ENCODE data around the gene ZNF292. TPM values are rescaled to one million over a fixed set of nuclear protein-coding genes. Genes with fewer than 3 reads are reported as not detected.

Gene ZNF292
- total RNA-seq, 1 experiment from 2014 or later = 44.6 TPM

- H3K4me1 Mint-ChIP-seq (ENCODE audit: low read depth, unreplicated experiment) = peaks cover 9% of the 10 kb centered on the region
- H3K9me3 Mint-ChIP-seq (ENCODE audit: low read depth, unreplicated experiment) = no peaks in the 10 kb centered on the region
- CTCF ChIA-PET = no interaction called here
- no TSS peak for BruUV-seq (replicated peaks)
- TF ChIP-seq, protein P1, sequence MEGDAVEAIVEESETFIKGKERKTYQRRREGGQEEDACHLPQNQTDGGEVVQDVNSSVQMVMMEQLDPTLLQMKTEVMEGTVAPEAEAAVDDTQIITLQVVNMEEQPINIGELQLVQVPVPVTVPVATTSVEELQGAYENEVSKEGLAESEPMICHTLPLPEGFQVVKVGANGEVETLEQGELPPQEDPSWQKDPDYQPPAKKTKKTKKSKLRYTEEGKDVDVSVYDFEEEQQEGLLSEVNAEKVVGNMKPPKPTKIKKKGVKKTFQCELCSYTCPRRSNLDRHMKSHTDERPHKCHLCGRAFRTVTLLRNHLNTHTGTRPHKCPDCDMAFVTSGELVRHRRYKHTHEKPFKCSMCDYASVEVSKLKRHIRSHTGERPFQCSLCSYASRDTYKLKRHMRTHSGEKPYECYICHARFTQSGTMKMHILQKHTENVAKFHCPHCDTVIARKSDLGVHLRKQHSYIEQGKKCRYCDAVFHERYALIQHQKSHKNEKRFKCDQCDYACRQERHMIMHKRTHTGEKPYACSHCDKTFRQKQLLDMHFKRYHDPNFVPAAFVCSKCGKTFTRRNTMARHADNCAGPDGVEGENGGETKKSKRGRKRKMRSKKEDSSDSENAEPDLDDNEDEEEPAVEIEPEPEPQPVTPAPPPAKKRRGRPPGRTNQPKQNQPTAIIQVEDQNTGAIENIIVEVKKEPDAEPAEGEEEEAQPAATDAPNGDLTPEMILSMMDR (IDR thresholded peaks at IDR 0.05; ENCODE audit: unreplicated experiment) = no peak
- no peak for DNase-seq
- no peak overlapping the region for H3K27ac Mint-ChIP-seq (ENCODE audit: unreplicated experiment)
- H3K4me3 Mint-ChIP-seq (ENCODE audit: low read depth, unreplicated experiment) = no peak overlapping the region
- H3K27me3 Mint-ChIP-seq (ENCODE audit: unreplicated experiment) = no peaks in the 10 kb centered on the region
- peaks cover 4% of the 10 kb centered on the region for H3K36me3 Mint-ChIP-seq (ENCODE audit: insufficient read depth, unreplicated experiment)
- intact Hi-C loops (cut with micrococcal nuclease; ENCODE audit: unreplicated experiment) = no loop called here
These were observed 26.5 kb downstream of the ZNF292 start for GRCh38 chr6:87181903-87182302.

GRCh38 chr6:87182321-87182720 lies 27.0 kb downstream of the ZNF292 start:
- Mint-ChIP-seq H3K9me3 (ENCODE audit: low read depth, unreplicated experiment) (no peaks in the 10 kb centered on the region), H3K4me3 (ENCODE audit: low read depth, unreplicated experiment) (no peak overlapping the region), H3K27me3 (ENCODE audit: unreplicated experiment) (no peaks in the 10 kb centered on the region), H3K36me3 (ENCODE audit: insufficient read depth, unreplicated experiment) (peaks cover under 1% of the 10 kb centered on the region), H3K27ac (ENCODE audit: unreplicated experiment) (no peak overlapping the region), H3K4me1 (ENCODE audit: low read depth, unreplicated experiment) (peaks cover 8% of the 10 kb centered on the region)
- no TSS peak for BruUV-seq (replicated peaks)
- TF ChIP-seq, protein P1 (IDR thresholded peaks at IDR 0.05; ENCODE audit: unreplicated experiment) = no peak
- CTCF ChIA-PET = no interaction called here
- DNase-seq = no peak
- intact Hi-C loops (cut with micrococcal nuclease; ENCODE audit: unreplicated experiment) = no loop called here

DNA sequence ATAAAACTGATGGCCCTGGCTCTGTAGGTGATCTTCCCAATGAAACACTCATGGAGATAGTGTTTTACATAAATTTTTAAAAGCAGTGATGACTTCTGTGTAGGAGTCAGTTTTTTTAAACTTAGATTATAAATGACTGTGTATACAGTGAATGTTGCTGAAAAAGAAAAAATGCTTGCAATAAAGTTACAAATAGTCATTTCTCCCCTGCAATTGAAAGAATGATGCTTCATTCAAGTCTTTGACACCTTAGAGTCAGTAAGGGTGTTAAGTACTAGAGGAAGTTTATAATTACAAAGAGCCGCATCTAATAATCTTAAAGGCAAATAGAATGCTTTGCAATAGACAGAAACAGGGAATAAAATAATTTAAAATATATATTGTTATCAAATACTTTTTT lies 27.6 kb downstream of the ZNF292 start:
- no peaks in the 10 kb centered on the region for H3K36me3 Mint-ChIP-seq (ENCODE audit: insufficient read depth, unreplicated experiment)

DNA sequence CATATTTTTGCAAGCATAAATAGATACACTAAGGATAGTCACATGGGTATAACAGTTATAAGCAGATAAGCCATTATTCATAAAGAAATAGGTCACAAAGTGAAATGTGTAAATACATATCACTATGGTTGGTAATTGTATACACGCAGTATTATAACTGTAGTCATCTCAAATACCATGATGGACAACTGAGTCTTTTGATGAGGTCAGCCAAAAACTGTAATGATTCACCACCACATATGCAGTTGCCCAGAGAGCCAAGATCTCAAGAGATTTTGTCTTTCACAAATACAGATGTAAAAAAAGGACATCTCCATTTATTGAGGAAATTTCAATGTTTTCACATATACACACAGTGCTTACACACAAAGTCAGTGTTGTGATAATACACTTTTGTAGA lies 28.3 kb downstream of the ZNF292 start:
- H3K36me3 Mint-ChIP-seq (ENCODE audit: insufficient read depth, unreplicated experiment) = no peaks in the 10 kb centered on the region
- H3K27me3 Mint-ChIP-seq (ENCODE audit: unreplicated experiment) = no peaks in the 10 kb centered on the region
- TF ChIP-seq, protein P1 (IDR thresholded peaks at IDR 0.05; ENCODE audit: unreplicated experiment) = no peak
- CTCF ChIA-PET = no interaction called here
- H3K27ac Mint-ChIP-seq (ENCODE audit: unreplicated experiment) = no peak overlapping the region
- intact Hi-C loops (cut with micrococcal nuclease; ENCODE audit: unreplicated experiment) = no loop called here
- no TSS peak for BruUV-seq (replicated peaks)
- H3K4me1 Mint-ChIP-seq (ENCODE audit: low read depth, unreplicated experiment) = no peaks in the 10 kb centered on the region
- H3K9me3 Mint-ChIP-seq (ENCODE audit: low read depth, unreplicated experiment) = no peaks in the 10 kb centered on the region
- no peak overlapping the region for H3K4me3 Mint-ChIP-seq (ENCODE audit: low read depth, unreplicated experiment)
- no peak for DNase-seq

More for the DNA sequence above, 27.6 kb downstream of the ZNF292 start:
- H3K4me1 Mint-ChIP-seq (ENCODE audit: low read depth, unreplicated experiment) = peaks cover 4% of the 10 kb centered on the region
- no peak overlapping the region for H3K4me3 Mint-ChIP-seq (ENCODE audit: low read depth, unreplicated experiment)
- CTCF ChIA-PET = no interaction called here
- no peaks in the 10 kb centered on the region for H3K9me3 Mint-ChIP-seq (ENCODE audit: low read depth, unreplicated experiment)
- intact Hi-C loops (cut with micrococcal nuclease; ENCODE audit: unreplicated experiment) = no loop called here
- DNase-seq = no peak
- TF ChIP-seq, protein P1 (IDR thresholded peaks at IDR 0.05; ENCODE audit: unreplicated experiment) = no peak
- BruUV-seq (replicated peaks) = no TSS peak
- no peaks in the 10 kb centered on the region for H3K27me3 Mint-ChIP-seq (ENCODE audit: unreplicated experiment)
- H3K27ac Mint-ChIP-seq (ENCODE audit: unreplicated experiment) = no peak overlapping the region

Measured in Calu3 (cell line).